MCF 10A (cell line): Measurements from ENCODE around the gene MED17. TPM values are rescaled to one million over a fixed set of nuclear protein-coding genes. Genes with fewer than 3 reads are reported as not detected.

Source experiments
- BruUV-seq: library from RNA; stranded (reverse); fragments of 400-500 nt; replicated peaks from 2 replicates; lab custom pipeline; 2021; lab: Mats Ljungman, UMichigan
- CTCF ChIA-PET: fragments of 300-600 bp; sonication (Branson Sonifier 250); formaldehyde crosslinking; extraction: SDS; loops from one replicate; lab custom pipeline; 2021; ENCODE audit warnings: antibody characterized with exemption, inconsistent platforms; lab: Yijun Ruan, JAX
- POLR2A ChIA-PET: fragments of 300-600, 350-650 bp; sonication (Branson Sonifier 250); formaldehyde crosslinking; extraction: SDS; loops from one replicate; lab custom pipeline; 2020; ENCODE audit warnings: antibody characterized with exemption, inconsistent platforms; lab: Yijun Ruan, JAX
- DNase-seq: peaks from one replicate; pipeline ENCODE4 v3.0.0-alpha.2; 2018; ENCODE audit not compliant: unreplicated experiment
- H3K27ac Mint-ChIP-seq: one replicate; pipeline ENCODE4 v1.8.0; 2022; ENCODE audit warnings: mild to moderate bottlenecking, low read depth, mixed read lengths; ENCODE audit not compliant: unreplicated experiment
- H3K27me3 Mint-ChIP-seq: one replicate; pipeline ENCODE4 v1.8.0; 2022; ENCODE audit warnings: mixed read lengths; ENCODE audit not compliant: insufficient read depth, unreplicated experiment
- H3K36me3 Mint-ChIP-seq: one replicate; pipeline ENCODE4 v1.8.0; 2022; ENCODE audit warnings: mild to moderate bottlenecking, moderate library complexity, mixed read lengths; ENCODE audit not compliant: insufficient read depth, unreplicated experiment
- H3K4me1 Mint-ChIP-seq: one replicate; pipeline ENCODE4 v1.8.0; 2022; ENCODE audit warnings: mixed read lengths; ENCODE audit not compliant: insufficient read depth, unreplicated experiment
- H3K4me3 Mint-ChIP-seq: one replicate; pipeline ENCODE4 v1.8.0; 2022; ENCODE audit warnings: mild to moderate bottlenecking, moderate library complexity, mixed read lengths; ENCODE audit not compliant: unreplicated experiment
- H3K9me3 Mint-ChIP-seq: one replicate; pipeline ENCODE4 v1.8.0; 2022; ENCODE audit warnings: mixed read lengths; ENCODE audit not compliant: unreplicated experiment
- CTCF ChIP-seq: fragments of 200-600 bp; IDR thresholded peaks from one replicate; pipeline ENCODE4 v1.8.0; 2022; ENCODE audit warnings: antibody characterized with exemption, mild to moderate bottlenecking; ENCODE audit not compliant: unreplicated experiment
- intact Hi-C: fragments of 100-400 bp; cut with micrococcal nuclease; formaldehyde crosslinking; loops from 2 replicates; pipeline ENCODE4 v1.14.1; 2022
- total RNA-seq: library from RNA; stranded (reverse); gene quantifications from 2 replicates; pipeline ENCODE4 v1.2.3, GENCODE V29; 2022

The MED17 gene
- total RNA-seq, 1 experiment from 2014 or later = 42.2 TPM

GRCh38 chr11:93740031-93740729 lies 43.9 kb upstream of the MED17 start:
- Mint-ChIP-seq H3K36me3 (peaks cover 79% of the 10 kb centered on the region), H3K9me3 (no peaks in the 10 kb centered on the region), H3K27ac (peak overlapping the region; percentile 99), H3K4me3 (peak overlapping the region; percentile 98), H3K27me3 (no peaks in the 10 kb centered on the region), H3K4me1 (peaks cover 42% of the 10 kb centered on the region)
- POLR2A ChIA-PET = interaction anchor here (0.6 to 8.9 kb wide), 16 partner anchors 12 to 1328 kb away, joined by 3 to 169 read pairs (median 4); partner anchors contain the start of genes MED17 and PANX1
- CTCF ChIA-PET = interaction anchor here (0.6 to 0.9 kb wide), 5 partner anchors 44 to 1883 kb away, joined by 3 to 9 read pairs (median 3); partner anchors contain the start of gene MED17
- intact Hi-C loops = no loop called here
- TF ChIP-seq CTCF = no peak
- BruUV-seq = no TSS peak
- peak; percentile 59 for DNase-seq

- Mint-ChIP-seq H3K4me3 (peak overlapping the region; percentile 98), H3K4me1 (peaks cover 42% of the 10 kb centered on the region), H3K27ac (peak overlapping the region; percentile 99), H3K36me3 (peaks cover 74% of the 10 kb centered on the region), H3K27me3 (no peaks in the 10 kb centered on the region), H3K9me3 (no peaks in the 10 kb centered on the region)
- TF ChIP-seq CTCF = no peak
- intact Hi-C loops = loop anchor here (1.0 kb wide), 1 partner anchor 44 kb away; the partner anchor contains the start of gene MED17
- DNase-seq = peak; percentile 74
- POLR2A ChIA-PET = interaction anchor here (0.6 to 8.9 kb wide), 16 partner anchors 12 to 754 kb away, joined by 3 to 169 read pairs (median 4); partner anchors contain the start of genes MED17 and PANX1
- BruUV-seq = no TSS peak
- CTCF ChIA-PET = interaction anchor here (0.6 to 0.9 kb wide), 3 partner anchors 43 to 820 kb away, joined by 3 to 9 read pairs (median 6); partner anchors contain the start of gene MED17
Observed at GRCh38 chr11:93740730-93741093, 43.4 kb upstream of the MED17 start.

GRCh38 chr11:93741094-93741881 lies 42.8 kb upstream of the MED17 start, which contains the start of the genes C11orf54 and TAF1D:
Gene C11orf54 (plus strand): TSS chr11:93741672. CDS start chr11:93747394, 5,722 bp downstream.
Gene TAF1D (minus strand): TSS chr11:93741495. CDS start chr11:93739304, 2,191 bp downstream.
- TSS peak; percentile 66 for BruUV-seq
- peaks cover 37% of the 10 kb centered on the region for H3K4me1 Mint-ChIP-seq
- H3K36me3 Mint-ChIP-seq = peaks cover 68% of the 10 kb centered on the region

More at GRCh38 chr11:93741094-93741881, 42.8 kb upstream of the MED17 start, which contains the start of the genes C11orf54 and TAF1D:
- ChIA-PET CTCF (interaction anchor here (0.6 to 0.9 kb wide), 4 partner anchors 13 to 700 kb away, joined by 3 to 5 read pairs (median 4); no protein-coding TSS in a partner anchor), POLR2A (interaction anchor here (0.5 to 8.9 kb wide), 35 partner anchors 10 to 819 kb away, joined by 3 to 169 read pairs (median 4); partner anchors contain the start of genes CEP295, MED17 and PANX1)
- DNase-seq = peak; percentile 99
- no peaks in the 10 kb centered on the region for H3K9me3 Mint-ChIP-seq
- peak within 1 kb of the TSS; percentile 99 for H3K27ac Mint-ChIP-seq
- H3K27me3 Mint-ChIP-seq = no peaks in the 10 kb centered on the region
- no peak for TF ChIP-seq CTCF
- intact Hi-C loops = loop anchor here (1.0 kb wide), 1 partner anchor 43 kb away; the partner anchor contains the start of gene MED17
- peak within 1 kb of the TSS; percentile 98 for H3K4me3 Mint-ChIP-seq
